Liver (tissue), 3 donors: Measurements from ENCODE around the gene SRGAP1.

Source experiments
- JUND ChIP-seq, 2 donors: IDR thresholded peaks; 2 replicates each; pipeline ENCODE4 v1.6.1; 2016; ENCODE audit warnings: antibody characterized with exemption in 2 of 2
- RAD21 ChIP-seq, 2 donors: IDR thresholded peaks; 2 replicates each; pipeline ENCODE4 v1.6.1; 2016; ENCODE audit warnings: antibody characterized with exemption in 2 of 2, mild to moderate bottlenecking in 2 of 2
- SP1 ChIP-seq: IDR thresholded peaks from 2 replicates; pipeline ENCODE4 v1.6.1; 2018; ENCODE audit warnings: antibody characterized with exemption, mild to moderate bottlenecking
- TF ChIP-seq, protein P1 (sequence below): fragments of 150-350 bp; IDR thresholded peaks from 2 replicates; pipeline ENCODE4 v1.5.1; 2017; ENCODE audit warnings: improper control_type of control experiment, low read depth, low read length; ENCODE audit not compliant: missing input control
- TF ChIP-seq, protein P2 (sequence below): IDR thresholded peaks from 2 replicates; pipeline ENCODE4 v1.6.1; 2016; ENCODE audit warnings: antibody characterized with exemption, mild to moderate bottlenecking
- donor health status: healthy.
- donor health status: healthy.

DNA sequence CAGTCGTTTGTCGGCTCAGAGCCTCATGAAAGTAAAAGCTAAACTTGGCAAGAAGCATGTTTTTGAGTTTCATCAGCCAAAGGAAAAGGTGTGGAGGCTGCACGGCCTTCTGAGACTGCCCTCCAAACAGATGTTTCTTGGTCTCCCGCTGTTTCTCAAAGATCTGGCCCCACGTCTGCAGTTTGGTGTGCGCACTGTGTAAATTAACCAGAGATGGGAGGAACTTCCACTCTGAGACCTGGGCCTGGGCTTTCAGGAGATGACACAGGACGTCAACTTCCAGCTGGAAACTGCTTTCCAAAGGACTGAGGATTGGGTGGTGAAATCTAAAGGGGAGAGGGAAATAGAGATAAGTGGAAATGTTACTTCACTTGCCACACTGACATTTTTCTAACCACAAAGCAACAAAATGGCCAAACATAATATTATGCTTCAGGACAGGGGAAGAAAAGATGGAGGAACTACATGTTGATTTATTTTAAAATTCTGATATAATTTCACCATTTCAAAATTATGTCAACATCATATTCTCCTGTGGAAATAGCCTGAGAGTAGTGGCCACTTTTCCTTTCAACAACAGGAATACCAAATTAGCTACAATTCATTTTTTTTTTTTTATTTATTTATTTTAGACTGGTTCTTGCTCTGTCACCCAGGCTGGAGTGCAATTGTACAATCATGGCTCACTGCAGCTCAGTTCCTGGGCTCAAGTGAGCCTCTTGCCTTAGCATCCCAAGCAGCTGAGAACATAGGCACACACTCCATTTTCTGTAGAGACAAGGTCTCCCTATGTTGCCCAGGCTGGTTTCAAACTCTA is 350.0 kb downstream of the SRGAP1 start:
- TF ChIP-seq, protein P1, sequence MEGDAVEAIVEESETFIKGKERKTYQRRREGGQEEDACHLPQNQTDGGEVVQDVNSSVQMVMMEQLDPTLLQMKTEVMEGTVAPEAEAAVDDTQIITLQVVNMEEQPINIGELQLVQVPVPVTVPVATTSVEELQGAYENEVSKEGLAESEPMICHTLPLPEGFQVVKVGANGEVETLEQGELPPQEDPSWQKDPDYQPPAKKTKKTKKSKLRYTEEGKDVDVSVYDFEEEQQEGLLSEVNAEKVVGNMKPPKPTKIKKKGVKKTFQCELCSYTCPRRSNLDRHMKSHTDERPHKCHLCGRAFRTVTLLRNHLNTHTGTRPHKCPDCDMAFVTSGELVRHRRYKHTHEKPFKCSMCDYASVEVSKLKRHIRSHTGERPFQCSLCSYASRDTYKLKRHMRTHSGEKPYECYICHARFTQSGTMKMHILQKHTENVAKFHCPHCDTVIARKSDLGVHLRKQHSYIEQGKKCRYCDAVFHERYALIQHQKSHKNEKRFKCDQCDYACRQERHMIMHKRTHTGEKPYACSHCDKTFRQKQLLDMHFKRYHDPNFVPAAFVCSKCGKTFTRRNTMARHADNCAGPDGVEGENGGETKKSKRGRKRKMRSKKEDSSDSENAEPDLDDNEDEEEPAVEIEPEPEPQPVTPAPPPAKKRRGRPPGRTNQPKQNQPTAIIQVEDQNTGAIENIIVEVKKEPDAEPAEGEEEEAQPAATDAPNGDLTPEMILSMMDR, result no peak
- TF ChIP-seq SP1, result no peak
- TF ChIP-seq JUND (IDR thresholded peaks at IDR 0.05), result no peak
- no peak for TF ChIP-seq RAD21 (IDR thresholded peaks at IDR 0.05)
- TF ChIP-seq, protein P2, sequence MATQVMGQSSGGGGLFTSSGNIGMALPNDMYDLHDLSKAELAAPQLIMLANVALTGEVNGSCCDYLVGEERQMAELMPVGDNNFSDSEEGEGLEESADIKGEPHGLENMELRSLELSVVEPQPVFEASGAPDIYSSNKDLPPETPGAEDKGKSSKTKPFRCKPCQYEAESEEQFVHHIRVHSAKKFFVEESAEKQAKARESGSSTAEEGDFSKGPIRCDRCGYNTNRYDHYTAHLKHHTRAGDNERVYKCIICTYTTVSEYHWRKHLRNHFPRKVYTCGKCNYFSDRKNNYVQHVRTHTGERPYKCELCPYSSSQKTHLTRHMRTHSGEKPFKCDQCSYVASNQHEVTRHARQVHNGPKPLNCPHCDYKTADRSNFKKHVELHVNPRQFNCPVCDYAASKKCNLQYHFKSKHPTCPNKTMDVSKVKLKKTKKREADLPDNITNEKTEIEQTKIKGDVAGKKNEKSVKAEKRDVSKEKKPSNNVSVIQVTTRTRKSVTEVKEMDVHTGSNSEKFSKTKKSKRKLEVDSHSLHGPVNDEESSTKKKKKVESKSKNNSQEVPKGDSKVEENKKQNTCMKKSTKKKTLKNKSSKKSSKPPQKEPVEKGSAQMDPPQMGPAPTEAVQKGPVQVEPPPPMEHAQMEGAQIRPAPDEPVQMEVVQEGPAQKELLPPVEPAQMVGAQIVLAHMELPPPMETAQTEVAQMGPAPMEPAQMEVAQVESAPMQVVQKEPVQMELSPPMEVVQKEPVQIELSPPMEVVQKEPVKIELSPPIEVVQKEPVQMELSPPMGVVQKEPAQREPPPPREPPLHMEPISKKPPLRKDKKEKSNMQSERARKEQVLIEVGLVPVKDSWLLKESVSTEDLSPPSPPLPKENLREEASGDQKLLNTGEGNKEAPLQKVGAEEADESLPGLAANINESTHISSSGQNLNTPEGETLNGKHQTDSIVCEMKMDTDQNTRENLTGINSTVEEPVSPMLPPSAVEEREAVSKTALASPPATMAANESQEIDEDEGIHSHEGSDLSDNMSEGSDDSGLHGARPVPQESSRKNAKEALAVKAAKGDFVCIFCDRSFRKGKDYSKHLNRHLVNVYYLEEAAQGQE, result no peak
